Esophagus muscularis mucosa (tissue), 4 donors: ENCODE data around the gene ZNF521.

ENCODE experiments used
- EP300 ChIP-seq: sonication (generic); formaldehyde crosslinking; IDR thresholded peaks from one replicate; pipeline ENCODE4 v1.6.1; 2017; ENCODE audit warnings: antibody characterized with exemption
- POLR2A ChIP-seq: fragments of 450-650 bp; IDR thresholded peaks from one replicate; pipeline ENCODE4 v1.6.1; 2017; ENCODE audit warnings: antibody characterized with exemption, moderate library complexity, mild to moderate bottlenecking, low read depth
- POLR2AphosphoS5 ChIP-seq, 2 donors: sonication (generic); formaldehyde crosslinking; IDR thresholded peaks; one replicate each; pipeline ENCODE4 v1.6.1; 2017; ENCODE audit warnings: antibody characterized with exemption in 2 of 2
- TF ChIP-seq, protein P1 (sequence below), 3 experiments: fragments of 200-600 bp in 2 of 3; fragments of 450-650 bp in 1 of 3; sonication (generic) in 2 of 3; IDR thresholded peaks; one replicate each; pipeline ENCODE4 v1.5.1; 2017 to 2019; ENCODE audit warnings: antibody characterized with exemption in 3 of 3, mild to moderate bottlenecking in 2 of 3, moderate library complexity in 1 of 3

- TF ChIP-seq POLR2A (no peak), EP300 (no peak), POLR2AphosphoS5 (IDR thresholded peaks at IDR 0.05) (no peak)
- TF ChIP-seq, protein P1, sequence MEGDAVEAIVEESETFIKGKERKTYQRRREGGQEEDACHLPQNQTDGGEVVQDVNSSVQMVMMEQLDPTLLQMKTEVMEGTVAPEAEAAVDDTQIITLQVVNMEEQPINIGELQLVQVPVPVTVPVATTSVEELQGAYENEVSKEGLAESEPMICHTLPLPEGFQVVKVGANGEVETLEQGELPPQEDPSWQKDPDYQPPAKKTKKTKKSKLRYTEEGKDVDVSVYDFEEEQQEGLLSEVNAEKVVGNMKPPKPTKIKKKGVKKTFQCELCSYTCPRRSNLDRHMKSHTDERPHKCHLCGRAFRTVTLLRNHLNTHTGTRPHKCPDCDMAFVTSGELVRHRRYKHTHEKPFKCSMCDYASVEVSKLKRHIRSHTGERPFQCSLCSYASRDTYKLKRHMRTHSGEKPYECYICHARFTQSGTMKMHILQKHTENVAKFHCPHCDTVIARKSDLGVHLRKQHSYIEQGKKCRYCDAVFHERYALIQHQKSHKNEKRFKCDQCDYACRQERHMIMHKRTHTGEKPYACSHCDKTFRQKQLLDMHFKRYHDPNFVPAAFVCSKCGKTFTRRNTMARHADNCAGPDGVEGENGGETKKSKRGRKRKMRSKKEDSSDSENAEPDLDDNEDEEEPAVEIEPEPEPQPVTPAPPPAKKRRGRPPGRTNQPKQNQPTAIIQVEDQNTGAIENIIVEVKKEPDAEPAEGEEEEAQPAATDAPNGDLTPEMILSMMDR (IDR thresholded peaks at IDR 0.05), result no peak
Measured at GRCh38 chr18:25278394-25278793, 73.6 kb downstream of the ZNF521 start.
